Measurements from ENCODE around the gene INTS11. TPM values are rescaled to one million over a fixed set of nuclear protein-coding genes. Genes with fewer than 3 reads are reported as not detected.

Gene INTS11
- polyA plus RNA-seq, 1 experiment: 95.8 TPM

DNA sequence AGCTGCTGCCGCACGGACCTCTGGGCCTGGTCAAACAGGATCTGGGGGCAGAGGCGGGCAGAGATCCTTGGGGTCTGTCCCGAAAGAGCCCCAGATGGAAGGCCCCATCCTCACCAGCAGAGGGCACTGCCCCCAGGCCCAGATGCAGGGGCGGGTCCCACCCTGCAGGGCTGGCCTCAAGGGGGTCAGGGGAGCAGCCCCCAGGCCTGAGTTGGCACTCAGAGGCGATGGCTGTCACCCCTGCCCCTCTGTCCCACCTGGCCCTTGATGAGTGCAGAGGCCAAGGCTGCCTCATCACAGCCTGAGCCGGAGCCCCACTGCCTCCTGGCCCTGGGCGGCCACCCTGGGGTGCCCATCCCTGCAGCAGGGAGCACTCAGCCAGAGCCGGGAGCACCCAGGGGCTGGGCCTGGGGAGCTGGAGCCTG is 22.4 kb downstream of the INTS11 start:
- ChIA-PET CTCF (interaction anchor here (1.5 to 3.2 kb wide), 2 partner anchors 11 to 179 kb away, joined by 4 to 9 read pairs; no protein-coding TSS in a partner anchor), POLR2A (no interaction called here)
- Histone ChIP-seq H3K36me3 (ENCODE audit: control insufficient read depth, insufficient read depth, low read length) (peaks cover 6% of the 10 kb centered on the region), H3K4me3 (ENCODE audit: low read depth, low read length) (no peak overlapping the region), H3K27me3 (ENCODE audit: control insufficient read depth, insufficient read depth, low read length) (no peaks in the 10 kb centered on the region)
- DNase-seq (ENCODE audit: low read depth): no peak
- TF ChIP-seq, protein P1, sequence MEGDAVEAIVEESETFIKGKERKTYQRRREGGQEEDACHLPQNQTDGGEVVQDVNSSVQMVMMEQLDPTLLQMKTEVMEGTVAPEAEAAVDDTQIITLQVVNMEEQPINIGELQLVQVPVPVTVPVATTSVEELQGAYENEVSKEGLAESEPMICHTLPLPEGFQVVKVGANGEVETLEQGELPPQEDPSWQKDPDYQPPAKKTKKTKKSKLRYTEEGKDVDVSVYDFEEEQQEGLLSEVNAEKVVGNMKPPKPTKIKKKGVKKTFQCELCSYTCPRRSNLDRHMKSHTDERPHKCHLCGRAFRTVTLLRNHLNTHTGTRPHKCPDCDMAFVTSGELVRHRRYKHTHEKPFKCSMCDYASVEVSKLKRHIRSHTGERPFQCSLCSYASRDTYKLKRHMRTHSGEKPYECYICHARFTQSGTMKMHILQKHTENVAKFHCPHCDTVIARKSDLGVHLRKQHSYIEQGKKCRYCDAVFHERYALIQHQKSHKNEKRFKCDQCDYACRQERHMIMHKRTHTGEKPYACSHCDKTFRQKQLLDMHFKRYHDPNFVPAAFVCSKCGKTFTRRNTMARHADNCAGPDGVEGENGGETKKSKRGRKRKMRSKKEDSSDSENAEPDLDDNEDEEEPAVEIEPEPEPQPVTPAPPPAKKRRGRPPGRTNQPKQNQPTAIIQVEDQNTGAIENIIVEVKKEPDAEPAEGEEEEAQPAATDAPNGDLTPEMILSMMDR (IDR thresholded peaks at IDR 0.05; ENCODE audit: insufficient read depth, low read depth, low read length): peak; percentile 55

DNA sequence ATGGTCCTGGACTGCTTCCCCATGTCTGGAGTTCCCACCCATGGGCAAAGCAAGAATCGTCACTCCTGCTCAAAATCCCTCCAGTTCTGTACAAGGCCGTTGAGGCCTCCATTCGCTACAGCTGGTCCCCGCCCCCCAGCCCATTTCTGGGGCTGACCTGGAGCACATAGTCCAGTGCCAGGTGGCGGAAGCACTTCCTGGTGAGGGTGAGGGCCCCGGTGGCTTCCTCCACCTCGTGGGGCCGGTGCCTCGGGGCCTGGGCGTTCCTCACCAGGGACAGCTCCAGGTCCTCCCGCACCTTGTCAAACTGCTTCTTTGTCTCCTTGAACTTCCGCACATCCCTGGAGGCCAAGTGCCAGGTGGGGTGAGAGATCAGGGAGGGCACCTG is 24.1 kb downstream of the INTS11 start:
- Histone ChIP-seq H3K27me3 (ENCODE audit: control insufficient read depth, insufficient read depth, low read length) (no peaks in the 10 kb centered on the region), H3K4me3 (ENCODE audit: low read depth, low read length) (no peak overlapping the region), H3K36me3 (ENCODE audit: control insufficient read depth, insufficient read depth, low read length) (peaks cover 15% of the 10 kb centered on the region)
- TF ChIP-seq, protein P1 (IDR thresholded peaks at IDR 0.05; ENCODE audit: insufficient read depth, low read depth, low read length): no peak
- ChIA-PET CTCF (interaction anchor here (1.3 to 3.2 kb wide), 2 partner anchors 9 to 178 kb away, joined by 3 to 9 read pairs; no protein-coding TSS in a partner anchor), POLR2A (no interaction called here)
- DNase-seq (ENCODE audit: low read depth): no peak

DNA sequence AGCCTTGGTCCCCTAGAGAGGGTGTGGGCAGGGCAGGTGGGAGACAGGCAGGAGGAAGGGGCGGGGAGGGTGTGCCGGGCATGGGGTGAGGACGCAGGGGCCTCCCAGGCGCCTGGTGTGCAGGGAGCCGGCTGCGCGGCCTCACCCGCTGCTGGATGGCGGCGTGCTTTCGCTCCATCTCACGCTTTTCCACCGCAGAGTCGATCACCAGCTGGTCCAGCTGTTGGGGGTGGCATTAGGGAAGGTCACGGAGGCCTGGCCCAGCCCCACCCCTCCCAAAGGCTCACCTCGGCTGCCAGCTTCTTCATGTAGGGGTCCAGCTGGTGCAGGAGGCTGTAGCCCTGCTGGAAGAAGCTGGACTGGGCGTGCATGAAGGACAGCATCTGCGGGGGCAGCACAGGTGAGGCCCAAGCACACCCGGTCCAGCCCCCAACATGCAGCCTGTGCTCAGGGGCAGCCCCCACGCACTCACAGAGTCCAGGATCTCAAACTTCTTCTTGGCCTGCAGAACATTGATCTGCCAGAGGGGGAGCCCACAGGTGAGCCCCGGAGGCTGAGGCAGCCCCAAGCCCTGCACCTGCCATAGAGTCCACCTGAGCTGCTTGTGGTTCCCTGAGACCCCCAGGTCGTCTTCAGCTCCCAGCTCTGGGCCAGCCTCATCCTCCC is 24.6 kb downstream of the INTS11 start:
- Histone ChIP-seq H3K27me3 (ENCODE audit: control insufficient read depth, insufficient read depth, low read length) (no peaks in the 10 kb centered on the region), H3K4me3 (ENCODE audit: low read depth, low read length) (no peak overlapping the region), H3K36me3 (ENCODE audit: control insufficient read depth, insufficient read depth, low read length) (peaks cover 17% of the 10 kb centered on the region)
- CTCF ChIA-PET: interaction anchor here (1.3 to 3.2 kb wide), 2 partner anchors 8 to 177 kb away, joined by 3 to 9 read pairs; no protein-coding TSS in a partner anchor
- POLR2A ChIA-PET: no interaction called here
- DNase-seq (ENCODE audit: low read depth): no peak
- TF ChIP-seq, protein P1 (IDR thresholded peaks at IDR 0.05; ENCODE audit: insufficient read depth, low read depth, low read length): peak; percentile 24

DNA sequence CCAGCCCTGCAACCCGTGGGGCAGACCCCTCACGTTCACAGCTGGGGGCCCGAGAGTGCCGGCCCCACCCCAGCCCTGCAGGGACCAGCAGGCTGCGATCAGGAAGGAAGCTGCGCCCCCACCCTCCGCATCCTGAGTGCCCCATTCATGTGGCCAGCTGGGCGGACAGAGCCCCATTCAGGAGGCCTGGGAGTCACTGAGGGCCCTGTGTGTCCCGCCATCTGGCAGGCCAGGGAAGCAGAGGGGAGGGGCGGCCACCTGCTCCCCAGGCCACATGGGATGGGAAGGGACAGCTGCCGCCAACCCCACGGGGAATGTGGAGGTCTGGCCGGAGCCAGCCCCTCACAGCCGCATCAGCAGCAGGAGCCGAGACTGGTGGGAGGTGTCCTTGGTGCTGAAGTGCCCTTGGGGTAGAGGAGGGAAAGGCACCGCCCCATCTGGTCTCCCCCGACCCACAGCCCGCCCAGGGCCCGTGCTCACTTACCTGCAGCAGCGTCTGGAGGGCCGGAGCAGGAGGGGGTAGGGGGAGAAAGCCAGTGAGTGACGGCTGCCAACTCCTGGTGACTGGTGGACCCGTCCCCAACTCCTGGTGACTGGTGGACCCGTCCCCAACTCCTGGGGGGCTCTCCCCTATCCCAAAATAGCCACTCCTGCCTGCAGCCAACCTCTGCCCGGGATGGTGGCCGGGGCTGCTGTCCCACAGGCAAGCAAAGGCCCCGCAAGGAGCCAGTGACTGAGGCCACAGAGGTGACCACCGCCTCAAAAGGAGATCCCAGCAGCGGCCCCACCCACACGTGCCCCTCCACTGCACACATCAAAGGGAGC is 25.4 kb downstream of the INTS11 start:
- CTCF ChIA-PET: interaction anchor here (3.2 kb wide), 1 partner anchor 8 kb away, joined by 9 read pairs; no protein-coding TSS in a partner anchor
- H3K27me3 ChIP-seq (ENCODE audit: control insufficient read depth, insufficient read depth, low read length): no peaks in the 10 kb centered on the region
- no peak overlapping the region for H3K4me3 ChIP-seq (ENCODE audit: low read depth, low read length)
- POLR2A ChIA-PET: no interaction called here
- TF ChIP-seq, protein P1 (IDR thresholded peaks at IDR 0.05; ENCODE audit: insufficient read depth, low read depth, low read length): no peak
- DNase-seq (ENCODE audit: low read depth): no peak
- peaks cover 18% of the 10 kb centered on the region for H3K36me3 ChIP-seq (ENCODE audit: control insufficient read depth, insufficient read depth, low read length)

DNA sequence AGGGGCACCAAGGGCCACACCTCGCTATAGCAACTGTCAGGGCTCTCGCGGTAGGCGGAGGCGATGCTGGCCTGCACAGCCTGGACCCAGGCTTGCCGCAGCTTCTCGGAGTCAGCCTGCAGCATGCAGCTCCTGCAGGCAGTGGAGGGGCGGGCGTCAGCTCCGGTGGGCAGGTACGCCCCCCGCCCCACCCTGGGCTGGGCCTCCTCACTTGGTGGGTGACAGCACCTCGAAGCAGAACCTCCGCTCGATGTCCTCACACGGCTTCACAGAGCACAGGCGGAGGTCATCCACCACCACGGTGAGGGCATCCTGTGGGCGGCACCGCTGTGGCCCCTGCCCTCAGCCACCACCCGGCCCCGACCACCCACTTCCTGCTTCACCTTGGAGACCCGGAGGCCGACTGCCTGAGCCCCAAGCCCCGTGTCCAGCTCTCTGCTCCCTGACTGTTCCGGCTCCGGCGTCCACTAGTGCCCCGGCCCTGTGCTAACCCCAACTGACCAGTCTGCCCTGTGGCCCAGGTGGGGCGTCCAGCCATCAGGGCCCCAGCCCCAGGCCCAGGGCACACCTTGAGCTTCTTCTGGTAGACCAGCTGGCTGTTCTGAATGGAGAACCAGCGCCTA is 26.5 kb downstream of the INTS11 start:
- H3K36me3 ChIP-seq (ENCODE audit: control insufficient read depth, insufficient read depth, low read length): peaks cover 19% of the 10 kb centered on the region
- TF ChIP-seq, protein P1 (IDR thresholded peaks at IDR 0.05; ENCODE audit: insufficient read depth, low read depth, low read length): no peak
- no peak for DNase-seq (ENCODE audit: low read depth)
- H3K4me3 ChIP-seq (ENCODE audit: low read depth, low read length): no peak overlapping the region
- ChIA-PET POLR2A (no interaction called here), CTCF (no interaction called here)
- H3K27me3 ChIP-seq (ENCODE audit: control insufficient read depth, insufficient read depth, low read length): no peaks in the 10 kb centered on the region
